ENCODE data around the gene EHD3. TPM values are rescaled to one million over a fixed set of nuclear protein-coding genes. Genes with fewer than 3 reads are reported as not detected.

Gene EHD3
- total and polyA plus RNA-seq, 11 donors = 8.9 to 31.9 (median 24.0) TPM

DNA sequence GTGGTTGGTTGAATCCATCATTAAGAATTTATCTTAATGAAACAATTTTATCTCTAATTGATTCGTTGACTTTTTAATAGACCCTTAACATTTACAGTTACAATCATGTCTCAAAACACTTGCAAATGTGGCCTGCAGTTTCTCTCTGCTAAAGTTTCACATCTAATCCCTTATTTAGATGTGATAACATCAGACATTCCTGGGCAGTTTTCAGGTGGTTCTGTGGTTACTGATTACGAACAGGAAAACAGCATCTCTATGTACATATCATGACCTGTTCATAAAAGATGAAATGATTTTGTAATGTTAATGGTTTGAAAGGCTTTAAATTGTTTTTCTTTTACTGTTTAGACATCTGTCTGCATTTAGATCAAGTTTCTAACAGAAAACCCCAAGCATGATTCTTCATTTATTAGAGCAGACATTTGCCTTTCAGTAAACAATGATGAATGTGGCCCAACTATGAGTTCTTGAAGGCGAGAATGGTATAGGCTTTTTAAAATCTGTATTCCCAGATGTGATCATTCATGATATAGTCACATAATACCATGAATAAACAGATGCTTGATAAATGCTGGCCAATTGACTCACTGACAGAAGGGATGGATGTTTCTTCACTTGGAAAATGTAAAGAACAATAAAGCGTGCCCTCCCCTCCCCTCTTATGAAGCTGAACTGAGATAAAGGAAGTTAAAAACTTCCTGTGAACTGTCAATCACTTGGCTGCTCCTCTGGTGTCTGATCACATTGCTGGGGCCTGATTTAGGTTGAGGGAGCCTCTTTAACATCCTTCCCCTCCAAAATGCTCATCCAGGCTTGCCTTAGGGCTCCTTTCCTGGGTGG lies 20.1 kb upstream of the EHD3 start:
- no peak overlapping the region for H3K27ac ChIP-seq
- WGBS, 4 donors = 9 to 66% (median 12%) methylated on average over 4 of the region's 4 CpGs
- no peaks in the 10 kb centered on the region for H3K9me3 ChIP-seq
- H3K4me3 ChIP-seq = no peak overlapping the region
- peaks cover 0 to 1% (median 0%) of the 10 kb centered on the region in 12 donors for H3K4me1 ChIP-seq
- no peak for DNase-seq
- TF ChIP-seq, protein P1, sequence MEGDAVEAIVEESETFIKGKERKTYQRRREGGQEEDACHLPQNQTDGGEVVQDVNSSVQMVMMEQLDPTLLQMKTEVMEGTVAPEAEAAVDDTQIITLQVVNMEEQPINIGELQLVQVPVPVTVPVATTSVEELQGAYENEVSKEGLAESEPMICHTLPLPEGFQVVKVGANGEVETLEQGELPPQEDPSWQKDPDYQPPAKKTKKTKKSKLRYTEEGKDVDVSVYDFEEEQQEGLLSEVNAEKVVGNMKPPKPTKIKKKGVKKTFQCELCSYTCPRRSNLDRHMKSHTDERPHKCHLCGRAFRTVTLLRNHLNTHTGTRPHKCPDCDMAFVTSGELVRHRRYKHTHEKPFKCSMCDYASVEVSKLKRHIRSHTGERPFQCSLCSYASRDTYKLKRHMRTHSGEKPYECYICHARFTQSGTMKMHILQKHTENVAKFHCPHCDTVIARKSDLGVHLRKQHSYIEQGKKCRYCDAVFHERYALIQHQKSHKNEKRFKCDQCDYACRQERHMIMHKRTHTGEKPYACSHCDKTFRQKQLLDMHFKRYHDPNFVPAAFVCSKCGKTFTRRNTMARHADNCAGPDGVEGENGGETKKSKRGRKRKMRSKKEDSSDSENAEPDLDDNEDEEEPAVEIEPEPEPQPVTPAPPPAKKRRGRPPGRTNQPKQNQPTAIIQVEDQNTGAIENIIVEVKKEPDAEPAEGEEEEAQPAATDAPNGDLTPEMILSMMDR (IDR thresholded peaks at IDR 0.05) = no peak
- no peak for TF ChIP-seq POLR2A (IDR thresholded peaks at IDR 0.05)
- H3K36me3 ChIP-seq = no peaks in the 10 kb centered on the region
- ATAC-seq = no peak
- no peaks in the 10 kb centered on the region for H3K27me3 ChIP-seq
- intact Hi-C loops (cut with DNase I) = no loop called here

DNA sequence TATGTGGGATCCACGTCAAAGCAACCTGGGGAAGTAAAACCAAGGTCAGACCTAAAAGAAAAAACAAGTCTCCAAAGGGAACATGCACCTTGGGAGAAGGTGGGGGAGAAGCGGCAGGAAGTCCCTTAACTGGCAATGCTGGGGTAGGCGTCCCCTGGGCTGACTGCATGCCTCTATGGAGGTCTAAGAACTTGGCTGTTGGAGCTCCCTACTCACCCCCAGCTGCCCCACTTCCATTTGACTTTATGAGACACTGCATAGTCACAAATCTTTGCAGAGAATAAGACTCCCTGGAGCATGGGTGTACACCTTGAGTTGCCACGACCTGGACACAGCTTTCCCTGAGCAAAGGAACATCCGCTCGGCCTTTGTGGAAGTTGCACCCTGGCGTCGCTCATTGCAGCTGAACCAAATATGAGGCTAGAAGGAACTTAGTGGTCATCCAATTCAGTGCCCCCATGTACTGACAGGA lies 19.5 kb upstream of the EHD3 start:
- intact Hi-C loops (cut with DNase I) = no loop called here

DNA sequence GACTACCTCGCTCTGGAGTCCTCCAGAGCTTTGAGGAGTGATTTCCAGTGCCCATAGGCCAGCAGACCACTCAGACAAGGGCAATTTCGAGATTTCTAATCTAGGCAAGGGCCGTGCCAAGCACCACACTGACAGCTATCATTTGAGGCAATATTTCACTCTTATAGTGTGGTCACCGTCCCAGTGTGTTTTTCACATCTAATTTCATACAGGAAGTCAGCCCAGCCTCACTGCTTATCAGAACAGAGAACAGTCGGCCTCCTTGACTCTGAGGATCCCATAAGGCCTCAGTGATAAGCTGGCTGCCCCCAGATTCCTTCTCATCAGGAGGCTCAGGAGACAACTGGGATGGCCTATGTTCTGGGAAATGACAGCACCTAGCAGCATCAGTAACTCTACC lies 17.2 kb upstream of the EHD3 start:
- 56 to 67% (median 61%) methylated on average over 5 of the region's 5 CpGs for WGBS, 4 donors
- Histone ChIP-seq H3K4me3 (no peak overlapping the region), H3K36me3 (no peaks in the 10 kb centered on the region), H3K27ac (no peak overlapping the region), H3K4me1 (peaks cover 0 to 8% (median 0%) of the 10 kb centered on the region in 12 donors), H3K9me3 (no peaks in the 10 kb centered on the region), H3K27me3 (no peaks in the 10 kb centered on the region)
- TF ChIP-seq, protein P1 (IDR thresholded peaks at IDR 0.05) = no peak
- no peak for DNase-seq
- ATAC-seq = no peak
- intact Hi-C loops (cut with DNase I) = no loop called here

More for the DNA sequence above, 19.5 kb upstream of the EHD3 start:
- WGBS, 4 donors = 77 to 93% (median 90%) methylated on average over 3 to 8 of the region's 8 CpGs
- H3K27ac ChIP-seq = no peak overlapping the region
- no peaks in the 10 kb centered on the region for H3K36me3 ChIP-seq
- no peak for DNase-seq
- no peak for ATAC-seq
- peaks cover 0 to 8% (median 0%) of the 10 kb centered on the region in 12 donors for H3K4me1 ChIP-seq
- no peak overlapping the region for H3K4me3 ChIP-seq
- TF ChIP-seq, protein P1 (IDR thresholded peaks at IDR 0.05) = no peak
- no peak for TF ChIP-seq POLR2A (IDR thresholded peaks at IDR 0.05)
- H3K27me3 ChIP-seq = no peaks in the 10 kb centered on the region
- no peaks in the 10 kb centered on the region for H3K9me3 ChIP-seq

DNA sequence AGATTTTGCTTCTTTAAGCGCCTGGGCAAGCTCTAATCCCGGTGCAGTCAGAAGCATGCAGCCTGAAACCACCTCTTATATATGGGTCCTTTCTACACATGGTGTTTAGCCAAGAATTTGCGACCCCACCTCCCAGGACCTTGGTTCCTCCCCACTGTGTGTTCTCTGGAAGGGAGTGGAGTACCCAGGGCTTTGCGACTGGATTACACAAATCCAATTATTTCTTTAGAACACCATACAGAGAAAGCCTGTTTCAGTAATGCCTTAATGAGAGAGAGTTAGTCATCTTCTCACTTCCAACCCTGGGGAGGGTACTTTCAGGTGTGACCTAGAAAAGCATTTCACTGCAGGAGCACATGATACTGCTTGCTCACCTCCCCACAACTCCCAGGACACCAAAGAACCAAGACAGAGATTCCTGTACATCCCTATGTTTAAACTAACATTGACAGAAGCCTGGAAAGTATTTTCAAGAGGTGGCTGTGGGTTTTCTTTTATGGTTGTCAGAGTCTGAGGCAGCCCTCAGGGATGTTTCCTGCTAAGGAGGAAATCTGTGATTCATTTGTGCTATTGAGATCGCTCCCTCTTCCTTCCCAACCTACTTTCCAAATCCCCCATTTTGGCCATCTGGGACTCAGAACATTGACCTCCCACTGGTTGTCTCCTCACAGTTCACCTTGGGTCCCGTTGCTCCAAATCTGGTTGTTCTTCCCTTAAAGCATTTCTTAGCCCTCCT lies 16.3 kb upstream of the EHD3 start, which contains the start of gene CAPN14:
TSS of gene CAPN14 (minus strand) at position 51 of the 736 bp plus-strand sequence. CDS start 12,068 bp downstream, outside the sequence.
- no peaks in the 10 kb centered on the region for H3K27me3 ChIP-seq
- H3K27ac ChIP-seq = no peak within 1 kb of the TSS
- no peak for TF ChIP-seq POLR2A (IDR thresholded peaks at IDR 0.05)
- TF ChIP-seq, protein P1 (IDR thresholded peaks at IDR 0.05) = no peak
- DNase-seq (no peak), ATAC-seq (no peak)
- H3K4me1 ChIP-seq = peaks cover 0 to 8% (median 0%) of the 10 kb centered on the region in 12 donors
- WGBS, 4 donors = 66 to 88% (median 82%) methylated on average over 6 of the region's 6 CpGs
- H3K9me3 ChIP-seq = no peaks in the 10 kb centered on the region
- H3K4me3 ChIP-seq = no peak within 1 kb of the TSS
- intact Hi-C loops (cut with DNase I) = no loop called here
- no peaks in the 10 kb centered on the region for H3K36me3 ChIP-seq
